Measurements from ENCODE around the gene APH1B.

APH1B gene

DNA sequence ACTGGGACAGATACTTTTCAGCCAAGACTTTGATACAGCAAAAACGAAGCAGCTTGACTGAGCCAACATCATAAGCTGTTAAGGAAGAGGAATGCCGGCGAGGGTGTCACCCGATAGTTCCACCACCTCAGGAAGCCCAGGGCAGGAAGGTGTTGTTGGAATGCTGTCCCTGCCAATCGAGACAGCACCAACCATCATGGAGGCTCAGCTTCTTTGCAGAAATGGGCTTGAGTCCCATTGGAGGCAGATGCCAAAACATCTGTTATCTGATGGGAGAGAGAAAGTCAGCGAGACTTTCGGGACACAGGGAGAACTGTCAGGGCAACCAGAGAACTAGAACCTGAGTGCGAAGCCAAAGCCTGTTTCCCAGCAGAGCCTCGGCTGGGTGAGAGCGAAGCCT, 53.5 kb downstream of the APH1B start:
- Histone ChIP-seq H3K27me3 (replicated peaks in 2 of 5; ENCODE audit: control insufficient read depth in 4 of 5, insufficient read depth in 5 of 5, low read length in 4 of 5) (no peaks in the 10 kb centered on the region), H3K27ac (ENCODE audit: insufficient read depth in 1 of 2, low read depth in 1 of 2, low read length in 2 of 2, poor library complexity in 1 of 2, severe bottlenecking in 2 of 2) (no peak overlapping the region), H3K4me1 (ENCODE audit: control extremely low read depth in 1 of 4, control insufficient read depth in 4 of 4, insufficient read depth in 4 of 4, low read length in 3 of 4) (peaks cover 0 to 7% (median 3%) of the 10 kb centered on the region in 4 experiments), H3K4me3 (ENCODE audit: control insufficient read depth in 1 of 7, extremely low read depth in 1 of 7, insufficient read depth in 4 of 7, low read depth in 2 of 7, low read length in 6 of 7) (no peak overlapping the region), H3K36me3 (ENCODE audit: control insufficient read depth in 4 of 4, insufficient read depth in 4 of 4, low read length in 3 of 4) (no peaks in the 10 kb centered on the region), H3K9me3 (ENCODE audit: control extremely low read depth in 1 of 5, control insufficient read depth in 4 of 5, insufficient read depth in 2 of 5, low read depth in 1 of 5, low read length in 4 of 5) (no peaks in the 10 kb centered on the region)
- ChIA-PET CTCF (no interaction called here), POLR2A (no interaction called here)
- WGBS (ENCODE audit: insufficient coverage) = 100% methylated on average over 10 of the region's 10 CpGs
- no peak for DNase-seq

- H3K27me3 ChIP-seq (replicated peaks in 2 of 5; ENCODE audit: control insufficient read depth in 4 of 5, insufficient read depth in 5 of 5, low read length in 4 of 5) = no peaks in the 10 kb centered on the region
- ChIA-PET CTCF (interaction anchor here (1.1 kb wide), 1 partner anchor 61 kb away, joined by 3 read pairs; no protein-coding TSS in a partner anchor), POLR2A (no interaction called here)
- H3K4me1 ChIP-seq (ENCODE audit: control extremely low read depth in 1 of 4, control insufficient read depth in 4 of 4, insufficient read depth in 4 of 4, low read length in 3 of 4) = peaks cover 0 to 7% (median 3%) of the 10 kb centered on the region in 4 experiments
- H3K9me3 ChIP-seq (ENCODE audit: control extremely low read depth in 1 of 5, control insufficient read depth in 4 of 5, insufficient read depth in 2 of 5, low read depth in 1 of 5, low read length in 4 of 5) = no peaks in the 10 kb centered on the region
- no peaks in the 10 kb centered on the region for H3K36me3 ChIP-seq (ENCODE audit: control insufficient read depth in 4 of 4, insufficient read depth in 4 of 4, low read length in 3 of 4)
- H3K4me3 ChIP-seq (ENCODE audit: control insufficient read depth in 1 of 7, extremely low read depth in 1 of 7, insufficient read depth in 4 of 7, low read depth in 2 of 7, low read length in 6 of 7) = no peak overlapping the region
- DNase-seq = no peak
- no peak overlapping the region for H3K27ac ChIP-seq (ENCODE audit: insufficient read depth in 1 of 2, low read depth in 1 of 2, low read length in 2 of 2, poor library complexity in 1 of 2, severe bottlenecking in 2 of 2)
- WGBS (ENCODE audit: insufficient coverage) = 98% methylated on average over 12 of the region's 12 CpGs
Observed at GRCh38 chr15:63331456-63331855, 54.1 kb downstream of the APH1B start.

GRCh38 chr15:63332367-63333124, 55.1 kb downstream of the APH1B start:
- H3K27ac ChIP-seq (ENCODE audit: insufficient read depth in 1 of 2, low read depth in 1 of 2, low read length in 2 of 2, poor library complexity in 1 of 2, severe bottlenecking in 2 of 2) = no peak overlapping the region
- H3K36me3 ChIP-seq (ENCODE audit: control insufficient read depth in 4 of 4, insufficient read depth in 4 of 4, low read length in 3 of 4) = no peaks in the 10 kb centered on the region
- WGBS (ENCODE audit: insufficient coverage) = 58% methylated on average over 7 of the region's 9 CpGs
- ChIA-PET CTCF (interaction anchor here (1.1 kb wide), 1 partner anchor 60 kb away, joined by 3 read pairs; no protein-coding TSS in a partner anchor), POLR2A (no interaction called here)
- DNase-seq = peak in 2 of 3 donors; percentile 19 to 34
- H3K9me3 ChIP-seq (ENCODE audit: control extremely low read depth in 1 of 5, control insufficient read depth in 4 of 5, insufficient read depth in 2 of 5, low read depth in 1 of 5, low read length in 4 of 5) = no peaks in the 10 kb centered on the region
- peaks cover 0 to 7% (median 3%) of the 10 kb centered on the region in 4 experiments for H3K4me1 ChIP-seq (ENCODE audit: control extremely low read depth in 1 of 4, control insufficient read depth in 4 of 4, insufficient read depth in 4 of 4, low read length in 3 of 4)
- H3K27me3 ChIP-seq (replicated peaks in 2 of 5; ENCODE audit: control insufficient read depth in 4 of 5, insufficient read depth in 5 of 5, low read length in 4 of 5) = no peaks in the 10 kb centered on the region
- H3K4me3 ChIP-seq (ENCODE audit: control insufficient read depth in 1 of 7, extremely low read depth in 1 of 7, insufficient read depth in 4 of 7, low read depth in 2 of 7, low read length in 6 of 7) = no peak overlapping the region

DNA sequence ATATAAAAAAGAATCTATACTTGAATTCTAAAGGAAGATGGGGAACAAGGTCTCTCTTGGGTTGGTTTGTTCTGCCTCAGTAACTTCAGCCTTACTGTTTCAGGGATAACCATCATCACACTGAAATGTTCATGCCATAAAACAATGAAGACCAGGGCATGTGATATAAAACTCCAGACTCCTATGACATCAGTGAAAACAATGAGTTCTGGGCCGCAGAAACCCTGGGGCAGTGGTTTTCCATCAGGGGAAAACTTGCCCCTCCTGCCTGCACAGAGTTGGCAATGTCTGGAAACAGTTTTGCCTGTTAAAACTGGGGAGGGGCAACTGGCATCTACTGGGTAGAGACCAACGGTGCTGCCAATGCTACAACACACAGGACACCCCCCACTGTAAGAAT, 57.4 kb downstream of the APH1B start:
- Histone ChIP-seq H3K4me3 (ENCODE audit: control insufficient read depth in 1 of 7, extremely low read depth in 1 of 7, insufficient read depth in 4 of 7, low read depth in 2 of 7, low read length in 6 of 7) (no peak overlapping the region), H3K27me3 (replicated peaks in 2 of 5; ENCODE audit: control insufficient read depth in 4 of 5, insufficient read depth in 5 of 5, low read length in 4 of 5) (no peaks in the 10 kb centered on the region), H3K9me3 (ENCODE audit: control extremely low read depth in 1 of 5, control insufficient read depth in 4 of 5, insufficient read depth in 2 of 5, low read depth in 1 of 5, low read length in 4 of 5) (no peaks in the 10 kb centered on the region), H3K36me3 (ENCODE audit: control insufficient read depth in 4 of 4, insufficient read depth in 4 of 4, low read length in 3 of 4) (no peaks in the 10 kb centered on the region), H3K4me1 (ENCODE audit: control extremely low read depth in 1 of 4, control insufficient read depth in 4 of 4, insufficient read depth in 4 of 4, low read length in 3 of 4) (peaks cover 0 to 7% (median 3%) of the 10 kb centered on the region in 4 experiments), H3K27ac (ENCODE audit: insufficient read depth in 1 of 2, low read depth in 1 of 2, low read length in 2 of 2, poor library complexity in 1 of 2, severe bottlenecking in 2 of 2) (no peak overlapping the region)
- CTCF ChIA-PET = no interaction called here
- no CpG with 5 or more reads among the region's 2 CpGs for WGBS (ENCODE audit: insufficient coverage)
- POLR2A ChIA-PET = no interaction called here
- no peak for DNase-seq

DNA sequence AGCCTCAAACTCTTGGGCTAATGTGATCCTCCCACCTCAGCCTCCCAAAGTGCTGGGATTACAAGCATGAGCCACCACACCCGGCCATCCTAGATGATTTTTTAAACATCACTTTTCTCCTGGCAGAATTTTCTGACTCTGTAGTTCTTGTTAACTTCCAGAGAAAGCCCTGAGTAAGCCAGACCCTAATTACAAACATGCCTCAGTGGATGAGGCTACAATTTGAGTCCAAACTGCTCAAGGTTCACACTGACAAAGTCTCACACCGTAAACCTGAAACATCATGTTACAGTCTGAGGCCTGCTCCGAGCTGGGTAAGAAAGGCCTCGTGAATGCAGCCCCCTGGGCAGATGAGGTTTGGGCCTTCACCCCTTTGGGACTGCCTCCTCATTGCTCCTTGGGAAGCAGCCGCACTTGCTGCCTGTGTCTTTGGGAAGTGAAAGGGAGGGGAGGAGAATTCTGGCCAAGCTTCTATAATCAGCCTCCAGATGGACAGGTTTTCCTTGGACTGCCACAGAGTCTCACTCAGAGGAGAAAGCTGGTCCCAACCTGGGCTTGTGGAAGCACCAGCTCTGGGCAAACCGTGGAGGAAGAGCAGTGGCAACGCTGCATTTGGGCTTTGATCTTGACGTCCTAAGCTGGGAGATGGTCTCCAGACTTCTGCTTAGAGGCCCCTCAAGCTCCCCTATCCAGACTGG, 58.3 kb downstream of the APH1B start:
- H3K36me3 ChIP-seq (ENCODE audit: control insufficient read depth in 4 of 4, insufficient read depth in 4 of 4, low read length in 3 of 4) = no peaks in the 10 kb centered on the region
- no peaks in the 10 kb centered on the region for H3K27me3 ChIP-seq (replicated peaks in 2 of 5; ENCODE audit: control insufficient read depth in 4 of 5, insufficient read depth in 5 of 5, low read length in 4 of 5)
- ChIA-PET CTCF (no interaction called here), POLR2A (no interaction called here)
- no peak for DNase-seq
- H3K4me3 ChIP-seq (ENCODE audit: control insufficient read depth in 1 of 7, extremely low read depth in 1 of 7, insufficient read depth in 4 of 7, low read depth in 2 of 7, low read length in 6 of 7) = no peak overlapping the region
- WGBS (ENCODE audit: insufficient coverage) = 94% methylated on average over 6 of the region's 8 CpGs
- H3K4me1 ChIP-seq (ENCODE audit: control extremely low read depth in 1 of 4, control insufficient read depth in 4 of 4, insufficient read depth in 4 of 4, low read length in 3 of 4) = peaks cover 0 to 7% (median 3%) of the 10 kb centered on the region in 4 experiments
- H3K27ac ChIP-seq (ENCODE audit: insufficient read depth in 1 of 2, low read depth in 1 of 2, low read length in 2 of 2, poor library complexity in 1 of 2, severe bottlenecking in 2 of 2) = no peak overlapping the region
- no peaks in the 10 kb centered on the region for H3K9me3 ChIP-seq (ENCODE audit: control extremely low read depth in 1 of 5, control insufficient read depth in 4 of 5, insufficient read depth in 2 of 5, low read depth in 1 of 5, low read length in 4 of 5)

DNA sequence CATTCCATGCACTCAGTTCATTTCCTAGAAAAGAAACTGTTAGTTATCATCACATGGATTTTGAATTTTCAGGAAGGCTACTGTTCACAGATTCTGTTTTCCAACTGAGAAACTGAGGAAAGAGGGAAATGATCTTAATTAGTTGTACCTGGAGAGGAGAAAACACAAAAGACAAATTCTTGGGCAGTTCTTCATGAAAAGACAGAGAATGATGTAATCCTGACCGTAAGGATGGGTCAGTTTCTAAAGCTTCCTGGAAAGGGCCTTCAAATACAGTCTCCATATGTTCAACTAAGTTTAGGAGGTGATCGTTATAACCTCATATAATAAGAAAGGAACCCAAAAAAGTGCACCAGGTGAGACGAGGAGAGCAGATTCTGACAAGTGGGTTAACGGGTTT, 59.6 kb downstream of the APH1B start:
- peaks cover 0 to 7% (median 3%) of the 10 kb centered on the region in 4 experiments for H3K4me1 ChIP-seq (ENCODE audit: control extremely low read depth in 1 of 4, control insufficient read depth in 4 of 4, insufficient read depth in 4 of 4, low read length in 3 of 4)
- CTCF ChIA-PET = no interaction called here

GRCh38 chr15:63338170-63338569, 60.8 kb downstream of the APH1B start:
- DNase-seq = no peak
- no peak overlapping the region for H3K4me3 ChIP-seq (ENCODE audit: control insufficient read depth in 1 of 7, extremely low read depth in 1 of 7, insufficient read depth in 4 of 7, low read depth in 2 of 7, low read length in 6 of 7)
- POLR2A ChIA-PET = no interaction called here
- H3K9me3 ChIP-seq (ENCODE audit: control extremely low read depth in 1 of 5, control insufficient read depth in 4 of 5, insufficient read depth in 2 of 5, low read depth in 1 of 5, low read length in 4 of 5) = no peaks in the 10 kb centered on the region
- H3K36me3 ChIP-seq (ENCODE audit: control insufficient read depth in 4 of 4, insufficient read depth in 4 of 4, low read length in 3 of 4) = no peaks in the 10 kb centered on the region
- peaks cover 0 to 5% (median 0%) of the 10 kb centered on the region in 5 experiments for H3K27me3 ChIP-seq (replicated peaks in 2 of 5; ENCODE audit: control insufficient read depth in 4 of 5, insufficient read depth in 5 of 5, low read length in 4 of 5)
- no peak overlapping the region for H3K27ac ChIP-seq (ENCODE audit: insufficient read depth in 1 of 2, low read depth in 1 of 2, low read length in 2 of 2, poor library complexity in 1 of 2, severe bottlenecking in 2 of 2)
- CTCF ChIA-PET = no interaction called here
- H3K4me1 ChIP-seq (ENCODE audit: control extremely low read depth in 1 of 4, control insufficient read depth in 4 of 4, insufficient read depth in 4 of 4, low read length in 3 of 4) = no peaks in the 10 kb centered on the region

More for the DNA sequence above, 59.6 kb downstream of the APH1B start:
- Histone ChIP-seq H3K27ac (ENCODE audit: insufficient read depth in 1 of 2, low read depth in 1 of 2, low read length in 2 of 2, poor library complexity in 1 of 2, severe bottlenecking in 2 of 2) (no peak overlapping the region), H3K36me3 (ENCODE audit: control insufficient read depth in 4 of 4, insufficient read depth in 4 of 4, low read length in 3 of 4) (no peaks in the 10 kb centered on the region), H3K4me3 (ENCODE audit: control insufficient read depth in 1 of 7, extremely low read depth in 1 of 7, insufficient read depth in 4 of 7, low read depth in 2 of 7, low read length in 6 of 7) (no peak overlapping the region), H3K27me3 (replicated peaks in 2 of 5; ENCODE audit: control insufficient read depth in 4 of 5, insufficient read depth in 5 of 5, low read length in 4 of 5) (peaks cover 0 to 5% (median 0%) of the 10 kb centered on the region in 5 experiments), H3K9me3 (ENCODE audit: control extremely low read depth in 1 of 5, control insufficient read depth in 4 of 5, insufficient read depth in 2 of 5, low read depth in 1 of 5, low read length in 4 of 5) (no peaks in the 10 kb centered on the region)
- 100% methylated on average over 1 of the region's 4 CpGs for WGBS (ENCODE audit: insufficient coverage)
- POLR2A ChIA-PET = no interaction called here
- no peak for DNase-seq

Data from common myeloid progenitor, CD34-positive (primary cell).